HFFc6 (cell line): ENCODE measurements around the gene POLE. TPM values are rescaled to one million over a fixed set of nuclear protein-coding genes. Genes with fewer than 3 reads are reported as not detected.

Experiments
- DNase-seq: peaks from one replicate; pipeline ENCODE4 v3.0.0-alpha.2; 2018
- H3K27ac Mint-ChIP-seq: 2 replicates; pipeline ENCODE4 v1.8.0; 2020; ENCODE audit warnings: mild to moderate bottlenecking, mixed read lengths
- H3K27me3 Mint-ChIP-seq: 2 replicates; pipeline ENCODE4 v1.8.0; 2021; ENCODE audit warnings: mild to moderate bottlenecking, moderate library complexity, mixed read lengths; ENCODE audit not compliant: insufficient read depth
- H3K36me3 Mint-ChIP-seq: 2 replicates; pipeline ENCODE4 v1.8.0; 2021; ENCODE audit warnings: low read depth, mixed read lengths
- H3K4me1 Mint-ChIP-seq: 2 replicates; pipeline ENCODE4 v1.8.0; 2020; ENCODE audit warnings: low read depth, mixed read lengths
- H3K4me3 Mint-ChIP-seq: 2 replicates; pipeline ENCODE4 v1.8.0; 2020; ENCODE audit warnings: mild to moderate bottlenecking, moderate library complexity, mixed read lengths
- H3K9me3 Mint-ChIP-seq: 2 replicates; pipeline ENCODE4 v1.8.0; 2020; ENCODE audit warnings: mild to moderate bottlenecking, mixed read lengths
- CTCF ChIP-seq: fragments of 200-600 bp; sonication (generic); IDR thresholded peaks from 2 replicates; pipeline ENCODE4 v1.5.0; 2021; ENCODE audit warnings: antibody characterized with exemption, mild to moderate bottlenecking
- total RNA-seq, 6 experiments: library from RNA; stranded (reverse); fragmentation: NEBNext Ultra II Directional; extraction: Animal tissue kit (Norgen Biotek cat#: 25700); gene quantifications; 2 replicates in 1 of 6; 3 replicates in 5 of 6; pipeline ENCODE4 v1.2.3, GENCODE V29; 2021

Gene POLE
- total RNA-seq, 6 experiments from 2014 or later: 19.4 to 35.5 (median 29.3) TPM

- no peak for TF ChIP-seq CTCF
- peaks cover 13% of the 10 kb centered on the region for H3K9me3 Mint-ChIP-seq
- peaks cover 15% of the 10 kb centered on the region for H3K4me1 Mint-ChIP-seq
- no peak overlapping the region for H3K27ac Mint-ChIP-seq
- H3K4me3 Mint-ChIP-seq: no peak overlapping the region; the same call in 1 of the 2 replicates
- peaks cover 32% of the 10 kb centered on the region for H3K27me3 Mint-ChIP-seq
- DNase-seq: no peak
- H3K36me3 Mint-ChIP-seq: peaks cover 4% of the 10 kb centered on the region; the same call in 1 of the 2 replicates
These were observed 69.1 kb downstream of the POLE start for GRCh38 chr12:132617822-132618682.

- no peak overlapping the region for H3K4me3 Mint-ChIP-seq
- DNase-seq: no peak
- peaks cover 13% of the 10 kb centered on the region for H3K9me3 Mint-ChIP-seq
- no peak for TF ChIP-seq CTCF
- no peak overlapping the region for H3K27ac Mint-ChIP-seq
- peaks cover 32% of the 10 kb centered on the region for H3K27me3 Mint-ChIP-seq
- H3K36me3 Mint-ChIP-seq: peaks cover 4% of the 10 kb centered on the region; the same call in 1 of the 2 replicates
- peaks cover 7% of the 10 kb centered on the region for H3K4me1 Mint-ChIP-seq
These were observed 69.9 kb downstream of the POLE start for GRCh38 chr12:132617135-132617701.

- H3K9me3 Mint-ChIP-seq: peaks cover 22% of the 10 kb centered on the region
- H3K27me3 Mint-ChIP-seq: peaks cover 34% of the 10 kb centered on the region
These were observed 71.5 kb downstream of the POLE start for GRCh38 chr12:132615579-132616038.

GRCh38 chr12:132614861-132615578, 72.1 kb downstream of the POLE start:
- Mint-ChIP-seq H3K27ac (no peak overlapping the region), H3K4me1 (peaks cover 14% of the 10 kb centered on the region), H3K27me3 (peaks cover 34% of the 10 kb centered on the region), H3K9me3 (peaks cover 22% of the 10 kb centered on the region), H3K4me3 (no peak overlapping the region), H3K36me3 (peaks cover 4% of the 10 kb centered on the region; the same call in 1 of the 2 replicates)
- DNase-seq: peak; percentile 72
- TF ChIP-seq CTCF: peak; percentile 95

More at GRCh38 chr12:132615579-132616038, 71.5 kb downstream of the POLE start:
- TF ChIP-seq CTCF: no peak
- Mint-ChIP-seq H3K27ac (no peak overlapping the region), H3K36me3 (peaks cover 4% of the 10 kb centered on the region; the same call in 1 of the 2 replicates), H3K4me3 (no peak overlapping the region), H3K4me1 (peaks cover 8% of the 10 kb centered on the region)
- no peak for DNase-seq

- no peak overlapping the region for H3K4me3 Mint-ChIP-seq
- H3K4me1 Mint-ChIP-seq: peaks cover 14% of the 10 kb centered on the region
- TF ChIP-seq CTCF: no peak
- no peak for DNase-seq
- no peak overlapping the region for H3K27ac Mint-ChIP-seq
- H3K36me3 Mint-ChIP-seq: peaks cover 4% of the 10 kb centered on the region; the same call in 1 of the 2 replicates
- peaks cover 37% of the 10 kb centered on the region for H3K27me3 Mint-ChIP-seq
- H3K9me3 Mint-ChIP-seq: peaks cover 22% of the 10 kb centered on the region
These were observed 73.1 kb downstream of the POLE start for GRCh38 chr12:132614029-132614428.
